Keratinocyte (primary cell): Measurements from ENCODE around the gene MARCHF11. TPM values are rescaled to one million over a fixed set of nuclear protein-coding genes. Genes with fewer than 3 reads are reported as not detected.

Experiments
- DNase-seq: peaks from one replicate; pipeline ENCODE4 v3.0.0-alpha.2; 2011; ENCODE audit warnings: low read depth, missing footprints, low spot score
- FAIRE-seq: peaks from 2 replicates; lab custom pipeline; 2011; peaks lifted over from hg19 to GRCh38; lab: Jason Lieb, UNC
- H2AFZ ChIP-seq: 2 replicates; pipeline ENCODE4 v1.6.0; 2012; ENCODE audit warnings: low read length, control low read depth, inconsistent platforms; ENCODE audit not compliant: control insufficient read depth
- H3K27ac ChIP-seq: 2 replicates; pipeline ENCODE4 v1.5.1; 2011; ENCODE audit warnings: low read length; ENCODE audit not compliant: control insufficient read depth, insufficient read depth
- H3K27me3 ChIP-seq: 3 replicates; pipeline ENCODE4 v1.6.0; 2011; ENCODE audit warnings: low read length; ENCODE audit not compliant: control insufficient read depth, insufficient read depth; ENCODE audit errors: extremely low read depth
- H3K36me3 ChIP-seq, 2 experiments: 2 replicates in 1 of 2; 3 replicates in 1 of 2; pipeline ENCODE4 v1.5.1; 2011; ENCODE audit warnings: low read length in 2 of 2, mild to moderate bottlenecking in 1 of 2; ENCODE audit not compliant: control insufficient read depth in 2 of 2, insufficient read depth in 2 of 2; ENCODE audit errors: extremely low read depth in 1 of 2
- H3K4me1 ChIP-seq: 3 replicates; pipeline ENCODE4 v1.5.1; 2011; ENCODE audit warnings: low read length; ENCODE audit not compliant: control insufficient read depth, insufficient read depth; ENCODE audit errors: extremely low read depth
- H3K4me2 ChIP-seq: 3 replicates; pipeline ENCODE4 v1.6.0; 2011; ENCODE audit warnings: low read depth, low read length; ENCODE audit not compliant: control insufficient read depth, insufficient read depth; ENCODE audit errors: extremely low read depth
- H3K4me3 ChIP-seq, 3 experiments: fragments of 200-600 bp in 1 of 3; sonication (generic) in 1 of 3; 2 replicates in 2 of 3; 3 replicates in 1 of 3; pipeline ENCODE4 v1.5.1; 2011 to 2016; ENCODE audit warnings: low read length in 3 of 3, mild to moderate bottlenecking in 3 of 3, control low read depth in 2 of 3, inconsistent platforms in 1 of 3, low read depth in 1 of 3, mixed read lengths in 1 of 3, mixed run types in 1 of 3, moderate library complexity in 1 of 3; ENCODE audit not compliant: control insufficient read depth in 2 of 3, insufficient read depth in 2 of 3; ENCODE audit errors: extremely low read depth in 1 of 3
- H3K79me2 ChIP-seq: 2 replicates; pipeline ENCODE4 v1.6.0; 2012; ENCODE audit warnings: low read length; ENCODE audit not compliant: control insufficient read depth, insufficient read depth
- H3K9ac ChIP-seq: 3 replicates; pipeline ENCODE4 v1.6.0; 2011; ENCODE audit warnings: low read length; ENCODE audit not compliant: control insufficient read depth, insufficient read depth; ENCODE audit errors: extremely low read depth
- H3K9me1 ChIP-seq: 3 replicates; pipeline ENCODE4 v1.6.0; 2011; ENCODE audit warnings: low read length; ENCODE audit not compliant: control insufficient read depth, insufficient read depth; ENCODE audit errors: extremely low read depth
- H3K9me3 ChIP-seq: 2 replicates; pipeline ENCODE4 v1.5.1; 2012; ENCODE audit warnings: low read depth, low read length; ENCODE audit not compliant: control insufficient read depth
- H4K20me1 ChIP-seq: 3 replicates; pipeline ENCODE4 v1.6.0; 2011; ENCODE audit warnings: low read length; ENCODE audit not compliant: control insufficient read depth, insufficient read depth; ENCODE audit errors: extremely low read depth
- CTCF ChIP-seq, 3 experiments: IDR thresholded peaks in 1 of 3; conservative IDR thresholded peaks in 1 of 3; optimal IDR thresholded peaks in 1 of 3; 2 replicates in 2 of 3; 3 replicates in 1 of 3; pipeline versions ENCODE3 to v1.5.1; 2011; ENCODE audit warnings: low read length in 3 of 3, mild to moderate bottlenecking in 3 of 3, moderate library complexity in 2 of 3, control low read depth in 1 of 3, inconsistent platforms in 1 of 3; ENCODE audit not compliant: insufficient read depth in 2 of 3; ENCODE audit errors: extremely low read depth in 1 of 3
- EZH2 ChIP-seq: IDR thresholded peaks from one replicate; pipeline ENCODE4 v1.6.1; 2012; ENCODE audit warnings: inconsistent platforms, mild to moderate bottlenecking, low read length, moderate library complexity
- dilution Hi-C: fragments of 300-500 bp; cut with MboI; formaldehyde crosslinking; loops from one replicate; pipeline ENCODE4 v1.7.0; 2020; ENCODE audit warnings: low sequenced_read_pairs; ENCODE audit not compliant: extremely low pct_ligation_motif_present
- polyA plus RNA-seq, 5 experiments: library from polyadenylated mRNA; depleted of rRNA in 3 of 5; stranded (reverse) in 3 of 5; stranded (forward) in 1 of 5; unstranded in 1 of 5; fragments of >200 nt; gene quantifications; 1 replicate in 1 of 5; 2 replicates in 3 of 5; 3 replicates in 1 of 5; pipeline versions ENCODE4 v1.2.1 to v1.2.3, GENCODE V29; 2011 to 2012; ENCODE audit warnings: missing spikeins in 2 of 5, low read depth in 1 of 5, low replicate concordance in 1 of 5

The MARCHF11 gene
- polyA plus RNA-seq, 1 donor (not counting 4 experiments of a cell fraction or from before 2014, with no cell fraction given) = 0.16 TPM

DNA sequence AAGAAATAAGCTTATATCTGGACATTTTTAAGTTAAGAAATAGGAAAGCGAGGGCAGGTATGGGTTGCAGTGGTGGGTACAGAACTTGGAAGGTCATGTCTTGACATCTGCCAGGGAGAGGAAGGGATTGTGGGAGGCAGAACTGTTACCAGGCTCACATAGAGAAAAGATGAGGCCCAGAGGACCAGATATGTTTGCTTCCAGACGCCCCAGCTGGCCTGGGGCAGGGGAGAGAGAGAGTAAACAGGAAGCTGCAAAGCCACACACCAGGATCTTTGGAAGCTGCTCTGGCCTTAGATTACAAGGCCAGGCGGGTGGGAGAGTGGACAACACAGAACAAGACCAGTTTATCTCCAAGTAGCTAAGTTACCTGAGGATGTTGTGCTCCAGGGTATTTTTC, 71.2 kb downstream of the MARCHF11 start:
- Histone ChIP-seq H2AFZ (no peak overlapping the region), H3K9ac (no peak overlapping the region), H4K20me1 (no peaks in the 10 kb centered on the region), H3K4me3 (no peak overlapping the region), H3K27me3 (no peaks in the 10 kb centered on the region), H3K4me2 (no peak overlapping the region), H3K36me3 (no peaks in the 10 kb centered on the region), H3K9me1 (no peaks in the 10 kb centered on the region), H3K79me2 (no peaks in the 10 kb centered on the region), H3K9me3 (no peaks in the 10 kb centered on the region), H3K27ac (no peak overlapping the region), H3K4me1 (no peaks in the 10 kb centered on the region)
- DNase-seq (no peak), FAIRE-seq (no peak)
- dilution Hi-C loops = no loop called here
- no peak for TF ChIP-seq CTCF (optimal IDR thresholded peaks at IDR 0.05 in 1 of 3, IDR thresholded peaks at IDR 0.05 in 1 of 3, conservative IDR thresholded peaks at IDR 0.05 in 1 of 3; ENCODE audit: extremely low read depth in 1 of 3, insufficient read depth in 2 of 3, low read length in 3 of 3)
- TF ChIP-seq EZH2 = no peak

GRCh38 chr5:16104961-16105360, 74.6 kb downstream of the MARCHF11 start:
- H4K20me1 ChIP-seq = no peaks in the 10 kb centered on the region
- FAIRE-seq = no peak
- H3K27ac ChIP-seq = no peak overlapping the region
- no peaks in the 10 kb centered on the region for H3K79me2 ChIP-seq
- H3K36me3 ChIP-seq = no peaks in the 10 kb centered on the region
- no peak overlapping the region for H2AFZ ChIP-seq
- H3K9me3 ChIP-seq = no peaks in the 10 kb centered on the region
- no peak overlapping the region for H3K4me3 ChIP-seq
- TF ChIP-seq CTCF (optimal IDR thresholded peaks at IDR 0.05 in 1 of 3, IDR thresholded peaks at IDR 0.05 in 1 of 3, conservative IDR thresholded peaks at IDR 0.05 in 1 of 3; ENCODE audit: extremely low read depth in 1 of 3, insufficient read depth in 2 of 3, low read length in 3 of 3) = no peak
- no peak for TF ChIP-seq EZH2
- no peaks in the 10 kb centered on the region for H3K27me3 ChIP-seq
- H3K9me1 ChIP-seq = no peaks in the 10 kb centered on the region
- dilution Hi-C loops = no loop called here
- H3K9ac ChIP-seq = no peak overlapping the region
- no peak for DNase-seq
- no peaks in the 10 kb centered on the region for H3K4me1 ChIP-seq
- H3K4me2 ChIP-seq = no peak overlapping the region
